HG03520 (cell line): ENCODE measurements around the gene NEURL2.
A peak's percentile ranks its signal among the peaks of the same experiment; 100 is the strongest.
"Not testable (repeated sequence)": the region's sequence is repeated elsewhere in the genome, so short reads cannot be mapped to it uniquely, and the experiment has no call there.

Source experiments
- ATAC-seq: cut with Tn5 transposase; IDR thresholded peaks from one replicate; pipeline ENCODE4 v1.9.1; 2021; ENCODE audit warnings: mild to moderate bottlenecking, moderate library complexity; ENCODE audit not compliant: unreplicated experiment

Gene NEURL2

GRCh38 chr20:45901332-45901731 lies 10.3 kb upstream of the NEURL2 start:
- ATAC-seq = not testable (repeated sequence)

DNA sequence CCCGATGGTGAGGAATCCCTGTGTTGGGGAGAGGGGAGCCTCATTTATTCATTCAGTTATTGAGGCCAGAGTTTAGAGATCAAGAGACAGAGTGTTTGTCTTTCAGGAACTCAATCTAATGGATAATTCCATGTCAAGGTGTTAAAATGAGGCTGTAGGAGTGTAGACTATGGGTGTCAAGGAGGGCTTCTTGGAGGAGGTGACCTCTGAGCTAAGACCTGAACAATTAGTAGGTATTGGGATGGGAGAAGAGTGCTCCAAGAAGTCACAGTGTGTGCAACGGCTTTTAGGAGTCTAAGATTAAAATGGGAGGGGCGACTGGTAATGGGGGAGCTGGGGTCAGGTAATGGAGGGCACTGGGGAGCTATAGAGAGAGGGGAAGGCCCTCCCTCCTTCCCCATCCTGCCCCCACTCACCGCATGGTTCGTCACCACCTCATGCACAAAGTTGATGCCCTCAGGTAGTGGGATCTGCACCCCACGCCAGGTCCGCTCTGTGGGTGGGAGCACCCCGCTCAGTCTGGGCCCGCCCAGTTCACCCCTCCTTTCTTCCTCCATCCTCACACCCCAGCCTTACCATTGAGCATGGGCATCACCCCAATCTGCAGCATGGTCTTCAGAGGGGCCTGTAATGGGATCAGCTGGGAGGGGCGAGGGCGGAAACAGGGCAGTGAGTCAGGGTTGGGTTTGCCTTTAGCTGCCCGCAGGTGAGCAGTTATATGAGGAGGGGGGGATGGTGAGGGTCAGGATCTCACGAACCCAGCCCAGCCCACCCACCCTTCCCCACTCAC lies 8.2 kb upstream of the NEURL2 start:
- ATAC-seq = no peak

DNA sequence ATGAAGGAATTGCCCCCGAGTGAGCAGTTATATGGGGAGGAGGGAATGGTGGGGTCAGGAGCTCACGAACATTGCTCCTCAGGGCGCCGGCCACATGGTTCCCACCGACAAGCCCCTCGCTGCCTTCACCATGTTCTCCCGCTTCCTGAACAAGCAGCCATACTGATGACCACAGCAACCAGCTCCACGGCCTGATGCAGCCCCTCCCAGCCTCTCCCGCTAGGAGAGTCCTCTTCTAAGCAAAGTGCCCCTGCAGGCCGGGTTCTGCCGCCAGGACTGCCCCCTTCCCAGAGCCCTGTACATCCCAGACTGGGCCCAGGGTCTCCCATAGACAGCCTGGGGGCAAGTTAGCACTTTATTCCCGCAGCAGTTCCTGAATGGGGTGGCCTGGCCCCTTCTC lies 7.3 kb upstream of the NEURL2 start:
- ATAC-seq = no peak

GRCh38 chr20:45897692-45898091 lies 6.7 kb upstream of the NEURL2 start:
- ATAC-seq = no peak

GRCh38 chr20:45897289-45897688 lies 6.3 kb upstream of the NEURL2 start:
- no peak for ATAC-seq

DNA sequence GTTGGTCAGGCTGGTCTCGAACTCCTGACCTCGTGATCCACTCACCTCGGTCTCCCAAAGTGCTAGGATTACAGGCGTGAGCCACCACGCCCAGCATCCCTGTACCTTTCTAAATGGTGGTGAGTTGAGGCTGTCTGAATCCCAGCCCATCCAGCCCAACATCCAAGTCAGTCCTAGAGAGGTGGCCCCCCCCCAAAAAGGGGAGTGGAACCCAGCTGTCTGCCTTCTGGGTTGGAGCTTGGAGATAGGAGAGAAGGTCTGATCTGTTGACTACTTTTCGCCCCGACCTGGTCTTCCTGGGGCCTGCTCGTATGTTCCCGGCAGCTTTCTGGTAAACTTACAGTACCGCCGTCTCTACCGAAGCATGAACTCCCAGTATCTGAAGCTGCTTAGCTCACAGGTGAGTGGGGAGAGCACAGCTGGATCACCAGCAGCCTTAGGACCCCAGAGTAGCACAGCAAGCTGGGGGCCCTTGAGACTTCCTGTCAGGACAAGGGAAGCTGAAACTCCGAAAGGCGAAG lies 5.7 kb upstream of the NEURL2 start:
- ATAC-seq = no peak

DNA sequence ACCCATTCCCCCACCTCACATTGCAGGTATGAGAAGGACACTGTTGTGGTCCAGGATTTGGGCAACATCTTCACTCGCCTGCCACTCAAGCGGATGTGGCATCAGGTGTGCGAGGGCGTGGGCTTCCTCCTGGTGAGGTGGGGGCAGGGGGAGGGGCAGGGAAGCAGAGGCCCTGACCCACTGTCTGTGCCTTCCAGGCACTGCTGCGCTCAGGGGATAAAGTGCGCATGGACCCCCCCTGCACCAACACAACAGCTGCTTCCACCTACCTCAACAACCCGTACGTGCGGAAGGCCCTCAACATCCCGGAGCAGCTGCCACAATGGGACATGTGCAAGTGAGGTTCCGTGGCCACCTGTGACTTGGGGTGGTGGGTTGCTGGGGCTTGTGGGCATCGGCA lies 3.8 kb upstream of the NEURL2 start:
- no peak for ATAC-seq

GRCh38 chr20:45893831-45894230 lies 2.8 kb upstream of the NEURL2 start:
- no peak for ATAC-seq

DNA sequence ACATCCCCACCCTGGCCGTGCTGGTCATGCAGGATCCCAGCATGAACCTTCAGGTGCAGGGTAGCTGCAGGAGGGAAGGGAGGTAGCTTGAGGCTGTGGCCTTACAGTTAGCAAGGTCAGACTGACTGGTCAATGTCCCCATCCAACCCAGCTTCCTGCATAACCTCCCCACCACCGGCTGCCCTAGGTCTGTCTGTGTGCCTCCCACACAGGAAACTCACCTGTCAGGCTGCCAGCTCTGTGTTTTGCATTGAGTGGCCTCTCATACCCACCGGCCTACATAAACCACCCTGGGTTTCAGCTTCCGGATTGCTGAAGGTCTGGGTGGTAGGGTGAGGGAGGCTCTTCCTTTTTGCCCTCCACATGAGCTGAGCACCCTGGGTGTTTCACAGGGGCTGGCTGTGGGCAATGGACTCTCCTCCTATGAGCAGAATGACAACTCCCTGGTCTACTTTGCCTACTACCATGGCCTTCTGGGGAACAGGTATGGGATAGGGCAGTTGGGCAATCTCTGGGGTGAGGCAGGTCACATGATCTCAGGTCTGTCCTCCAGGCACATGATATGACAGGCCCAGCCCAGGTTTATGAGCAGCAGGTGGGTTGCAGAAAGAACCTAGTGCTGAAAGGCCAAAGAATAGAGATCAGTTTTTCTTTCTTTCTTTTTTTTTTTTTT lies 2.0 kb upstream of the NEURL2 start:
- no peak for ATAC-seq

DNA sequence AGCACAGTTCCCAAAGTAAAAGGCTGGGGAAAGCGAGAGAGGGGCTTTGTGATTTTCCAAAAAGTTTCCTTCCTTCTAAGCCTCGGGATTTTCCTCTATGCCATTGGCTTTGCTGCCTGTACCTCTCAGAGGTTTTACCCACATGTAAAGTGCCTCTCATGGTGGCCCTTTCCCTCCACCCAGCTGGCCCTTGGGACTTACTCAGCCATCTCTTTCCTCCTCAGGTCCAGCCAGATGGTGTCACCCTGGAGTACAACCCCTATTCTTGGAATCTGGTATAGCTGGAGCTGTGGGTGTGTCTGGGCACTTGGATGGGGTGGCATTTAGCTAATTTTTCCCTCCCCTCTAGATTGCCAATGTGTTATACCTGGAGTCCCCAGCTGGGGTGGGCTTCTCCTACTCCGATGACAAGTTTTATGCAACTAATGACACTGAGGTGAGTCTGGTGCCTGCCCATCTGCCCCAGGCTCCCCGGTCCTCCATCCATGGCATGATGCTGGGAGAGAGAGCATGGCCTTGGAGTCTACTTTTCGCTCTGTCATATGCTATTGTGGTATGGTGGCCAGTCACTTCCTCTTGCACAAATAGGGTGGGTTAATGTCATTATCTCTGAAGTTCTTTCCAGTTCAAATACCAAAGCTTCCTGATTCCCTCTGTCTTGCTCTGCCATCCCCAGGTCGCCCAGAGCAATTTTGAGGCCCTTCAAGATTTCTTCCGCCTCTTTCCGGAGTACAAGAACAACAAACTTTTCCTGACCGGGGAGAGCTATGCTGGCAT lies 1.2 kb upstream of the NEURL2 start:
- no peak for ATAC-seq

GRCh38 chr20:45890077-45890984 lies 677 bp downstream of the NEURL2 start:
- peak; percentile 24 for ATAC-seq

- ATAC-seq = no peak
Measured at GRCh38 chr20:45888681-45889080, 2.3 kb downstream of the NEURL2 start.

DNA sequence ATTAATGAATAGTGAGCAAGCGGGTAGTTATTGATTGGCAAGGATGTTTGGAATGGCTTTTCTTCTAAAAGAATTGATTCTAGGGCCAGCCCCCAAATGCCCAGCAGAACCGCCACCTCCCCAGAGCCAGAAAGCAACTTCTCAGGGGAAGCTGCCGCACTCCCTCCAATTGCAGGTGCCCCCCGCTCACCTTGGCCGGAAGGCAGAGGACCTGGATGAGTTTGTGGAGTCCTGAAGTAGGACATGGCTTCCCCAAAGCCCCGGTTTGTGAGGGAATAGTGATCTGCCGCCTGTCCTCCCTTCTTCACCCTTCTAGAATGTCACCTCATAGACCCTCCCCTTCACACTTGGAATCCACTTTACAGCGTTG lies 3.7 kb downstream of the NEURL2 start, which contains the start of gene SPATA25:
SPATA25 (minus strand) TSS at position 277 of the 370 bp plus-strand sequence; CDS start at position 245, 32 bp downstream.
- no peak for ATAC-seq

- no peak for ATAC-seq
Measured at GRCh38 chr20:45886590-45887345, 4.2 kb downstream of the NEURL2 start.

- no peak for ATAC-seq
Measured at GRCh38 chr20:45883100-45883469, 7.9 kb downstream of the NEURL2 start.

DNA sequence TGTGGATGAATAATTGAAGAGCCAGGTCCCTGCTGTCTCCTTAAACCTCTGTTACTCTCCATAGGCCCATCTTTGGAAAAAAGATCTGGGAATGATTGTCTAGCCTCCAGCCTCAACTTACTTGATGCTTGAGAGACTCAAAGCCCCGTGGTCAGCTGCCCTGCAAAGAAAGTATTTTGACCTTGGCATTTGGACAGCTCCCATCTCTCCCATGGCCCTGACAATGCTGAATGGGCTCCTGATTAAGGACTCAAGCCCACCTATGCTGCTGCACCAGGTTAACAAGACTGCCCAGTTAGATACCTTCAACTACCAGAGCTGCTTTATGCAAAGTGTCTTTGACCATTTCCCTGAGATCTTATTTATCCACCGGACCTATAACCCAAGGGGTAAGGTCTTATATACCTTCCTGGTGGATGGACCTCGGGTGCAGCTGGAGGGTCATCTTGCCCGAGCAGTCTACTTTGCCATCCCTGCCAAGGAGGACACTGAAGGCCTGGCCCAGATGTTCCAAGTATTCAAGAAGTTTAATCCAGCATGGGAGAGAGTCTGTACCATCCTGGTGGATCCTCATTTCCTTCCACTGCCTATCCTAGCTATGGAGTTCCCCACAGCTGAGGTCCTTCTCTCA lies 8.4 kb downstream of the NEURL2 start:
- no peak for ATAC-seq

- ATAC-seq = peak; percentile 97
Measured at GRCh38 chr20:45880988-45881788, 9.8 kb downstream of the NEURL2 start, which contains the start of gene ZSWIM1. ZSWIM1 (plus strand) TSS chr20:45881227; CDS start chr20:45882593, 1,366 bp downstream.

DNA sequence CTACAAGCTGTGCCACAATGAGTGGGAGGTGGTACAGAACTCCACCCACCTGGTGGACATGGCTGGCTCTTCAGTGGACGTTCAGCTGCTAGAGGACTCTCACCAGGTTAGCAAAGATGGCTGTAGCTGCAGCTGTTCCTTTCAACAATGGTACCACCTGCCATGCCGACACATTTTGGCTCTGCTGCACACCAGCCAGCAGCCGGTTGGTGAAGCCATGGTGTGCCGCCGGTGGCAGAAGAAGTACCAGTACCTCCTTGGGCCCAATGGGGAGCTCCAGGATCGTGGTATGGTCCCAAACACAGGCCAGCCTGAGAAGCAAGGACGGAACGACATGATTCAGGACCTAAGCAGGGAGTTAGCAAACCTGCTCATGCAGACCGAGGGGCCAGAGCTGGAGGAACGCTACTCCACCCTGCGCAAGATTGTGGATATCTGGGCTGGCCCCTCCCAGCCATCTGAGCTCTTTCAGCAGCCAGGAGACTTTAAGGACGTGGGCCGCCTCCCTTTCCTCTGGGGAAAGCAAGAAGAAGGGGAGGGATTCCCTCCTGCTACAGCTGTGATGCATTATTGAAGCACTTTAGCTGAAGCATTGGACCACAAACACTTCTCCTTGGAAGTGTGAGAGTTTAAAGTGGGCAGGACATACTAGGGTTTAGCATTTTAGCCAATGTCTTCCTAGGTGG lies 12.8 kb downstream of the NEURL2 start:
- ATAC-seq = no peak
